Hindlimb muscle (tissue), 1 donor: ENCODE measurements around the gene TSC22D2. TPM values are rescaled to one million over a fixed set of nuclear protein-coding genes. Genes with fewer than 3 reads are reported as not detected.

ENCODE experiments used
- DNase-seq: peaks from one replicate; pipeline ENCODE4 v3.0.0-alpha.2; 2013
- polyA plus RNA-seq: library from polyadenylated mRNA; unstranded; fragments of 120-200 nt; gene quantifications from one replicate; pipeline ENCODE4 v1.2.1, GENCODE V29; 2013; ENCODE audit not compliant: insufficient read length

TSC22D2 gene
- polyA plus RNA-seq, 1 donor = 57.1 TPM

DNA sequence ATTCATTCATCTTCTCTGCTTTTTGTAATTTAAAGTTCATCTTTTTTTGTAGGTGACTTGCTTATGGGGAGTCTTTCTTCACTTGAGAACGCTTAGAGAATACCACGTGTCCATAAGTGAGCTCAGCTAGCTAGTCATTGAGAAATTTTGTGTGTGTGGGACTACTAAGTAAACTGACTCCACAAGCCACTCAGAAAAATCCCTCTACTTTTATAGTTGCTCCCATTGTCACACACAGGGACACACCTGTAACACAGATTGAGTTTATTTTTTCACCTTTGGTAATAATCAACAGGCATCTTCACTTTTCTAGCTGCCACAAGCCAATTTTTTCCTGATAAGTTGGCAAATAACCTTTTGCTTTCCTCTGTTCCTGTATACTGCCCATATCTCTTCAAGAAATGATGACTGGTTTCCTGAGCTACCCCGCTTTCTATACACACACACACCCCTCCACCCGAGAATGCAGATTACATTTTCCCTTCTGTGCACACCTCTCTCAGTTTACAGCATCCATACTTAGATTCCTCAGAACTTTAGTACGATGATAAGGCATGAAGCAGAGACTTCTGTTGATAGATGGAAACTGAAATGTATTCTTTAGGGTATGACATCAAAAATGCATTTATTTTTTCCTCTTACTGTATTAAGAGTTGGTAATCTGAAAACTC, 4.6 kb downstream of the TSC22D2 start:
- DNase-seq = peak; percentile 41

DNA sequence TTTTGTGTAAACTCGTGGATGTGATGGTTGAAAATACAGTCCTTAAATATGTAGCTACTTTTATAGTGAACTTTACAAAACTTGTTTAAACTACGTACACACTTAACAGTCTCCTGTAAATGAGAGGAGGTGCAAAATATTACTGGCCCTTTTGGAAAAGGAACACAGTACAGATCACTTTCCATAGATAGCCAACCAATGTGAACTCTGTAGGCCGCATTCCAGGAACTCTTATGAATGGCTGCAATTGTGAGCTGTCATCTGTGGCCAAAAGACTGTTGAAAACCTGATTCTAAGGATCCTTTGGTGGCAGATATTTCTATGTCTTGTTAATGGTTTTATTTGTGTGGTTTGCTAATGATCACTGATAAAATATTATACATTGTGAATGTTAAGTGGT, 6.2 kb downstream of the TSC22D2 start:
- DNase-seq = peak; percentile 58

- peak; percentile 11 for DNase-seq
Observed at GRCh38 chr3:150414959-150415358, 6.9 kb downstream of the TSC22D2 start.

DNA sequence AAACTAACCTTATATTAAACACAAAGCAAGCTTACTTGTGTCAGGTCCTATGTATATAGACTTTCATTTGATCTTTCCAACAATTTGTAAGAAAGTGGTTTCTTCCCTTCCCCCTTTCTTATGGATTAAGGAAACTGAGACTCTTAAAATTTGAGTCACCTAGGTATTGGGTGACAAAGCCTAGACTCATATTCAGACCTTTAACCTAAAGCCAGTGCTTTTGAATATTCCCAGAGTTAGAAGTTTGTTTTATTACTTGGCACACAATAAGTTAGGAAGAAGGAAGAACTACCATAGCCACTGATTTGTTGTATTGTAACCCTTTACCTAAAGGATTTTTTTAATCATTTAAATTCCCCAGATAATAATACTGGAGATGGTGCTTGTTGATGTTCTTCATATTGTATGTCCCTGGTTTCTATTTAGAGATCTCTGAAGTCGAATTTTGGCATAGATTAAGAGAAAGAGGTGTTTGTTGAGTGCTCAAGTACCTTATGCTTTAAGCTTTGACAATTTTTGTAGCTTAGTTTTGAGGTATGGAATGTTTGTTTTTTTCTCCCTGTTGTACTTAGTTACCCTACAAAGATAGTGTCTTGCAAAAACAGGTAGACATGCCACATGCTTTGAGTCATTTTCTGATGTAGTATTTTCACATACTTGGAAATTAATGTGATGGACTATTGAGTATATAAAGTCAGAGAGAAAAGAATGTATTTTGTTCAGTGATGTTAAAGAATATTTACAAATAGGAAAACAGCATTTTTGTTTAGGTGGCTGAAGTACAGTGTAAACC, 11.2 kb downstream of the TSC22D2 start:
- no peak for DNase-seq

- DNase-seq = no peak
Observed at GRCh38 chr3:150419959-150420358, 11.9 kb downstream of the TSC22D2 start.

DNA sequence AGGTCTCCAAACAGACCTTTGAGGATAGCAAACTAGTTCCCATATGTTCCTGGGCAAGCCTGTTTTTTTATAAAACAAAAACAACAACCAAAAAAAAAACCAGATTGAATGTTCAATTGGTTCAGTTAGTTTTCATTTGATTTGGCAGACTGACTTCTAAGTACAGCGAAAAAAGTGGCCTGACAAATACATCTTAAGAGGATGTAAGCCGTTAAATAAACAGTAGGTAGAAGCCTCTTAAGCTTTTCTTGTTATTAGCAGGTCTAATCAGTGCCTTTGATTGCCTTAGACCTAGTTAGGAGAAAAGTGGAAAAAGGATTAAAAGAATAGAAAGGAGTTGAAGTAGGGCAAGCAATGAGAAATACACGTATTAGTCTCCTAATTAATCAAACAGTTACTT, 13.2 kb downstream of the TSC22D2 start:
- no peak for DNase-seq

DNA sequence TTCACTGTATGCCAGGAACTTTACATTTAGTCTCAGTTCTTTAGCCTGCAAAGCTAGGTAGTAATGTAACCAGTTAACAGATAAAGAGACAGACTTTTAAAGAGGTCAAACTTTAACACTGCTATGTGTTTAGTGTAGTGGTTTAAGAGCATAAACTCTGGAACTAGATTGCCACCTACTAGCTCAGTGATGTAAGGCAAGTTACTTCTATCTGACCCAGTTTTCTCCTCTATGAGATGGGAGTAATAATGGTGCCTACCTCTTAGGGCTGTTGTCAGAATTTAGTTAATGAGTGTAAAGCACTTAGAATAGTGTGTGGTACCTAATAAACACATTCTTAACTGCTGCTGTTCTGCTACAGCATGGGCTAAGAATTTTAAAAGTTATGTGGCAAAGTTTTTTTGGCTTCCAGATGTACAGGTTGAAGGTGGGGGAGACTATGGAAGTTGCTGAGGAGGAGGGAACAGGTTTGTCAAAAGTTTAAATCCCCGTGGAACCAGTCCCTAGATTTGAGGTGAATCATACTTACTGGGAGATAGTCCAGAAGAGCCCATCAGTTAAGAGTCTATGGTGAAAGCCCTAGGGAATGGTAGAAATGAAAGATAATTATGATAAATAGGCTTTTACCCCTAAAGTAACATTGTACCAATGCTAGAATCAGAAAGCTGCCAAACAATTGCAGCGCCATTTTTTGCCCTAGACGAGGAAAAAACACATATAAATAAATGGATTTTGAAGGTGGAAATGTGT, 13.9 kb downstream of the TSC22D2 start:
- DNase-seq = no peak

- no peak for DNase-seq
Observed at GRCh38 chr3:150422907-150423306, 14.8 kb downstream of the TSC22D2 start.

DNA sequence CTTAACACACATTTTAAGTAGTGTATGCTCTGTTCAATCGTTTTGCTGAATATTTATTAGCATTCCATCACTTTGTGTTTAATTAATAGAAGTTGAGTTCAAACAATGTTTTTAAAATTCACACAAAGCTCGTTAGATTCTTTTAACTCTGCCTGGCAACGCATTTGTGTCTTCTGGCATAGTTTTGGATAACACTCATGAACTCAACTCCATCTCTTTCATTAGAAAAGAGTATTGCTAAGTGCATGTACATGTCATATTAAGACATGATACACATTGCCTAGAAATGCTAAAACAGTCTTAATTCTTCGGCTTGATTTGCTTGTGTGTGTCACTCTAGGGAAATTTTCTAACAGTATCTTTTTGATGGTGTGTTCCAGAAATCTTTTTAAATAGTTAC, 15.7 kb downstream of the TSC22D2 start:
- no peak for DNase-seq

GRCh38 chr3:150426292-150426691, 18.2 kb downstream of the TSC22D2 start:
- DNase-seq = no peak

- no peak for DNase-seq
Observed at GRCh38 chr3:150428562-150428961, 20.5 kb downstream of the TSC22D2 start.

DNA sequence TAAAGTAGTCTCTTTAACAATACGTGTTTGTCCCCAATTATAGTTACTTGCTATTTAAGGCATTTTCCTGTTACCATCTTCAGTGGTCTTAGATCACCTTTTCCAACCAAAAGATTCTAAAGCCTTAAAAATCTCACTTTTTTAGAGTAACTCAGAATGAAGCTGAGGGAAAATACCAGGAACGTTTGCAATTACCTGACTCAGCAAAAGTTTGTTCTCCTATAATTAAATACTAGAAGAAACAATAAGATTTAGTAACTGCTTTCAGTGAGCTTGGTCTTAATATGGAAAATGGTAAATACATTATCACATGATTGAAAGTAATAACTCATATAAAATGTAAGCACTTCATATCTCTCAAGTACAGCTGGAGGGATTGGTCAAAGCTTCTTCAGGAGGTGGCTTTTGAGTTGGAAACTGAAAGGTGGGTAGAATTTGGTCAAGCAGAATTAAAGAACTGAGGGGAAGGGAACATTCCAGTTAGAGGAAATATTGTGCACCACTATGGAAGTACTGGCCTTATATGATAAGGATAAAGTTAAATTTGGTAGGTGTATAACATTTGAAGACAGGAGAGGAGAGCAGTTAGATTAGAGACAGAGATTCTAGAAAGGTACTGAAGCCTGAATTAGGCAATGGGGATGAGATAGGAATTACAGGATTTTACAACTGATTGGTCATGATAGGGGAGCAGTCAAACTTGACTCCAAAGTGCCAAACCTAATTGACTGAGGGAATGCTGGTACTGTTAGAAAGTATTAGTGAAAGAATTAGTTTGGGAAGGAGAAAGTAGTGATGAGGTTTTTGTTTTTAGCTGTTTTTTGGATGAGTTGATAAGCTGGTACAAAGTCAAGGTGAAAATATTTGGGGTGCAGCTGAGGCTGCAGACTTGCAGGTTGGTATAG, 21.9 kb downstream of the TSC22D2 start:
- no peak for DNase-seq

GRCh38 chr3:150433347-150433746, 25.2 kb downstream of the TSC22D2 start:
- DNase-seq = no peak

- no peak for DNase-seq
Observed at GRCh38 chr3:150434234-150434633, 26.1 kb downstream of the TSC22D2 start.

GRCh38 chr3:150436161-150436560, 28.1 kb downstream of the TSC22D2 start:
- no peak for DNase-seq

DNA sequence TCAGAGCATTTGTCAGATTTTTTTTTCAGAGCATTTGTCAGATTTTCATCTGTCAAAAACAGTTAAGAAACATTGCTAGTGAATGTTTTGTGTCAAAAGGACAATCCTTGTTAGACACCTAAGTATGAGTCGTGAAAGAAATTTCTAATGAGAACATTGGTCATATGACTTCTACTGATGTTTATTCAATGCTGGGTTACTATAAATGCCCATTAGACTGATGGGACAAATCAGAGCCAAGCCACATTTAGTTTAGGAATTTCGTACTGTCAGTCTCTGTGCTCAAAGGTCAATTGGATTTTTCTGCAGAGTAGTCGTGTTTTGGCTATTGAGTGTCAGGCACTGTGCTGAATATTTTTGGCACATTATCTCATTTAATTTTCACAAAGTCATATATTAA, 31.6 kb downstream of the TSC22D2 start:
- no peak for DNase-seq

DNA sequence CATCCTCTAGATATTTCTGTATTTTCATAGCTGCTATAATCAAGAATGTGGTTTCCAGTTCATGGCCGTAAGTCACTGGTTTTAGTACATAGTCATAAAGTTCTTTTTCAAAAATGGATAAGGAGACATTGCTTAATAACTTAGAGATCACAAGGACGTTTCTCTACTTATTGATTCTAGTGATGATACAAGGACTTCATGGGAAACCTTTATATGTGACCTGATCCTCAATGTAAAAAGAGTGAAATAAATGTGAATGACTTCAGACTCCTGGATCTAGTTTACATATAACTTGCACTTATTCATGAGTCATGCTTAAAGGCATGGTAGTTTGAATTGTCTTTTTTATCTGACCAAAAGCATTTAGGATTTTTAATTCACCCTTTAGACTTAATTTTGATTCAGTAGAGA, 35.2 kb downstream of the TSC22D2 start:
- DNase-seq = no peak

GRCh38 chr3:150444371-150444770, 36.3 kb downstream of the TSC22D2 start:
- no peak for DNase-seq

- no peak for DNase-seq
Observed at GRCh38 chr3:150446470-150446977, 38.4 kb downstream of the TSC22D2 start.

GRCh38 chr3:150447084-150447483, 39.0 kb downstream of the TSC22D2 start:
- DNase-seq = no peak

- DNase-seq = no peak
Observed at GRCh38 chr3:150447631-150448465, 39.8 kb downstream of the TSC22D2 start.
